T-helper 22 cell (primary cell): Measurements from ENCODE around the gene PROX1.
"Not testable (repeated sequence)": the region's sequence is repeated elsewhere in the genome, so short reads cannot be mapped to it uniquely, and the experiment has no call there.

ENCODE experiments used
- DNase-seq: peaks from one replicate; pipeline ENCODE4 v3.0.0-alpha.2; 2020; ENCODE audit warnings: low read depth

PROX1 gene

DNA sequence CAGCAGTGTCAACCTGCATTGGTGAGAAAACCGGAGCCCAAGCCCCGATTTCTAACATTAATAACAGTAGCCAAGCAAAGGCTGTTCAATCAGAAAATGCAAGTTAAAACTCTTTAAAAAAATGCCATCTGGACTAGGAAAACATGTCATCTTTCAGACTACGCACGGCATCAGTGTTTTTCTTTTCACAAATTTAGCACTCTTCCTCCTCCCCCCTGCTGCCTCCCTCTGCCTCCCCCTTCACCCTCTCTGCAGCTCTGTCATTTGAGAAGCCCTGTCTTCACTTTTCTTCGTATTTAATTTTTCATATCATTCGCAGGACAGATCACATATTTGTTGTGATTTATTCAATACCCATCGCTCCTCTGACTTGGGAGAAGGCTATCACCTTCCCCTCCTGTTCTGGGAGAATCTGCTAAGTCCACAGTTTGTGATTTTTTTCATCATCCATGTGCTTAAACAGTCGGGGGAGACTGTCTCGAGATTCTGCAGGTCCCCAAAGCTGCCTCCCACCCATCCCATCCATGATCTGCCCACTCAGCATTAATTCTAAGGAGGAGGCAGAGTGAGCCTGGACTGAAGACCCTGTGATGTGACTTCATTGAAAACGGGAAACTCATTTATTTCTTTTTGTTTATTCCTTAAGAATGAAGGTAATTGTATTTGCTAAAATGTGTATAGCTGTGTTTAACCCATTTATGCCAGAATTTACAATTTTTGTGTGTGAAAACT is 84.8 kb downstream of the PROX1 start:
- DNase-seq, result no peak

DNA sequence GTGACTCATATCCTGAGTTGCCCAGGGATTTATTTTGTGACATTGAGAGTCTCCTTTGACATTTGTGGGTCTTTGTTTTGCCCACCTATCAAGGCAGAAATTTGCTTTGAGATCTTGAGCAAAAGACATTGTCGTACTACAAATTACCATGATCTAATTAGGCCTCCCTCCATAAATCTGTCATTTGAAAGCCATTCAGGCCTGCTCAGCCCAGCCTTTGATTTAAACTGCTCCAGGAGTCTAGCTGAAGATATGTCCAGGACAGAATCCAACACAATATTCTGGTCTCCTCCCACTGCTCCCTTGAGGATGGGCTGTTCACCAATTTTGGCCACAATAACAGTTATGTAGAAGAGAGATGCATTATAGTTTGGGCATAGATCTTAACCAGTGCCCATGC is 86.7 kb downstream of the PROX1 start:
- no peak for DNase-seq

DNA sequence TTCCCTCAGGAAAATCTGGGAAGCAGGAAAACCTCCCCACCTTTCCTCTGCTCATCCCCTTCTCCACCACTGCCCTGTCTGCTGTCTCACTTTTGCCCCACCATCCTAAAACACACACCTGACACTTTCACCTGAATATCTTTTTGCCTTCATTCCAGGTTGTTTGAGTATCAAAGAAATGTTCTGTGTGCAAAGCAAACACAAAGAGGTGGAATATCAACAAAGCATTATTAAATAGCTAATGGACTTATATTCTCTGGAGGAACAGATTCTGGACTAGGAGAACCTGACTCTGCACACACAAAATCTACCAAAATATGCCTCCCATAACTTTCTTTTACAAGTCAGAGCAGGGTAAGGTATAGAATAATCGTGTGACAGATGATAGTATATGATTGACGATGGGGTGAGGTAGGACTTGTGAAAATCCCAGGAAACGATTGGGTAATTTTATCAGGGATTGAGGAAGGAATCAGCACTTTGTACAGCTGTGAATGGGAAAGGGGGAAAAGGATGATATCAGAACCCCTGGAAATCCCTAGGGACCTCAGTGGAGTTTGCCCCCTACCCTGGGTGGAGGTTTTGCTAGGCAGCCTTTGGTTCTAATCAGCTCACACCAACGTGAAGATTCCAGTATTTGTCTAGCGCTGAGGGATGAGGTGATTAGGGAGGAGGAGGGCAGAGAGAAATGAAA is 87.7 kb downstream of the PROX1 start:
- no peak for DNase-seq

DNA sequence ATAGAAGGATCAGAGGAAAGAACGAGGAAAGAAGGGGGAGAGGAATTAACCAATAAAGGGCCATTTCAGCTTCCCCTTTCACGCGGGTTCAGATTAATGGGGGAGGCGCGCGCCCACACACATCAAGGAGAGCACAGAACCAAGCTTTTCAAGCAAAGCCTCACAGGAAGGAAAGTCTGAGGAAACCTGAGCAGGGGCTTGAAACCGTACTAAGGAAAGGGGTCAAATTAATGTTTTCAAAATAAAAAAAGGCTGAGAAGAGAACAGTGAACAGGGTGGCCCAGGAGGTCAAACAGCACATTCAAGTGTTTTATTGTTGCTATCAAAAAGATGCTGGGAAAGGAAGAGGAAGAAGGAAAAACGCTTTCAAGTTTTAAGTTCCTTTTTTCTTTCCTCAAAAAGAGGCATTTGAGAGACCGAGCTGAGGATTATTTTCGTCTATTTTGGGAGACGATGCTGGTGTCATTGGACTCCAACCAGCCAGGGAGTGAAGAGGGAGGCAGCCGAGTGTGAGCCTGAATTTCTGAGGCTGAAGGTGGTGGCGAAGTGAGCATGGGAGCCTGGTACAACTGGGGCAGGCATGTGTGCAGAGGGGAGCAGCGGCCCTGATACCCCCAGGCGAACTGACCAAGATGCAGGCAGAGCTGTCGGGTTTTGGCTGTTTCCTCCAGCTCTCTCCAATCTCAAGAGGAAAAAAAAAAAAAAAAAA is 88.4 kb downstream of the PROX1 start:
- DNase-seq, result no peak

DNA sequence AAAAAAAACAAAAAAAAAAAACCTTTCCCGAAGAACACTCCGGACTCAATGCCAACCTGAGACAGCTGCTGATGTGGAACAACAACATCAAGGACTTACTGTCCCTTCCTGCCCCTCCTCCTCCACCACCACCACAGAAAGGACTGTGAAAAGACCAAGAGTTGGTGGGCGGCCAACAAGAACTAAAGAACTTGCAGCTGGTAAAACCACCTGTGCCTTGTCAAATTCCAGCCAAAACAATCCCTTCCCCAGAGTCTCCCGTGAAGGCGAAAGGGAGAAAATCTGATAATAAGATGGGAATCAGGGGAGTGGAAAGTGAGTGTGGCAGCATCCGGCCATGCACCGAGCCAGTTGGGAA is 88.9 kb downstream of the PROX1 start:
- DNase-seq, result no peak

DNA sequence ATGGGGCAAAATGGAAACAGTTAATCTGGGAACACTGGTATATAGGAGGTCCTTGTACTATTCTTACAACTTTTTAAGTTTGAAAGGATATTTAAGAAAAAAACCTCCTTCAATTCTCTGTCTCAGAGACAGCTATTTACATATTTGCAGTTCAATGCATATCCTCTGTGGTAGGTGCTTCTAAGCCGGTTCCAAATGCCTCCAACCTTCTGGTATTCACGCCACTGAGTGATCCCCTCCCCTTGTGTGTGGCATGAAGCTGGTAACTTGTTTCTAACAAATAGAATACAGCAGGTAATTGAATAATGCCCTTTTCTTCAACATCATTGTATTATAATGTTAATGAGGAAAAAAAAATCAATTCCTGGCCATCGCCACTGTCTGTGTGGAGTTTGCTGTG is 91.2 kb downstream of the PROX1 start:
- DNase-seq, result no peak

DNA sequence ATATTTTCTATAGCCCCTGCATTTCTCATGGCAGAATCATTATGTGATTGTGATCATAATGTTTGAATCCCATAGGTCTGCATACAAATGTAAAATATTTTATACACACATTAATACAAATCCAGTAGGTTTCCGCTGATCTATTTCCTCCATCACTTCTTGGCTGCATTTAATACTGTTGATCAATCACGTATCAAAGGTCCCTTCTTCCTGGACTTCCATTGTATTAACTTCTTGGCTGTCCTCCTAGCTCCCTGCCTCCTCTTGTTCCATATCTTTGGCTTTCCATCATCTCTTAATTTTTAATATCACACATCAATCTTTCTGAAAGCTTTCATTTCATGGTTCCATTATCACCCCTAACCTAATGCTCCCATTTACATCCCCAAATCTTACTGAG is 97.6 kb downstream of the PROX1 start:
- no peak for DNase-seq

DNA sequence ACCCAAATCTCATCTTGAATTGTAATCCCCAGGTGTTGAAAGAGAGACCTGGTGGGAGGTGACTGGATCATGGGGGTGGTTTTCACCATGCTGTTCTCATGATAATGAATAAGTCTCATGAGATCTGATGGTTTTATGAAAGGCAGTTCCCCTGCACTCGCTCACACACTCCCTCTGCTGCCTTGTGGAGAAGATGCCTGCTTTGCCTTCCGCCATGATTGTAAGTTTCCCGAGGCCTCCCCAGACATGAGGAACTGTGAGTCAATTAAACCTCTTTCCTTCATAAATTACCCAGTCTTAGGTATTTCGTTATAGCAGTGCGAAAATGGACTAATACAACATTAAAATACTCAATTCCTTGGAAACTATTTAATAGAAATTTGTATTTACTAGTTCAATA is 99.2 kb downstream of the PROX1 start:
- DNase-seq, result no peak

DNA sequence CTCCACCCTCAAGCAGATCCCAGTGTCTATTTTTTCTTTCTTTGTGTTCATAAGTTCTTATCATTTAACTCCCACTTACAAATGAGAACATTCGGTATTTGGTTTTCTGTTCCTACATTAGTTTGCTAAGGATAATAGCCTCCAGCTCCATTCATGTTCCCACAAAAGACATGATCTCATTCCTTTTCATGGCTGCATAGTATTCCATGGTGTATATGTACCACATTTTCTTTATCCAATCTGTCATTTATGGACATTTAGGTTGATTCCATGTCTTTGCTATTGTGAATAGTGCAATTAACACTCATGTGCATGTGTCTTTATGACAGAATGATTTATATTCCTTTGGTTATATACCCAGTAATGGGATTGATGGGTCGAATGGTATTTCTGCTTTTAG is 101.2 kb downstream of the PROX1 start:
- DNase-seq, result not testable (repeated sequence)
